ENCODE results near the gene MGAT5B. TPM values are rescaled to one million over a fixed set of nuclear protein-coding genes. Genes with fewer than 3 reads are reported as not detected.

MGAT5B gene
- total and polyA plus RNA-seq, 2 experiments from 2014 or later: 1.6 to 10.0 TPM

GRCh38 chr17:76880268-76880667, 12.1 kb downstream of the MGAT5B start (continued):
- no peak for TF ChIP-seq CTCF (conservative IDR thresholded peaks at IDR 0.05; ENCODE audit: low read depth in 2 of 2)
- TF ChIP-seq POLR2AphosphoS5 (IDR thresholded peaks at IDR 0.05; ENCODE audit: low read depth): no peak
- no peak for TF ChIP-seq CREB1 (CRISPR knock-in tag; IDR thresholded peaks at IDR 0.05; ENCODE audit: low read depth)

GRCh38 chr17:76880971-76881370, 12.8 kb downstream of the MGAT5B start:
- H3K4me2 ChIP-seq: no peak overlapping the region
- Mint-ChIP-seq H3K36me3 (ENCODE audit: low read depth) (0 out of 3 replicates have a peak, but pooled peaks cover 2% of the 10 kb centered on the region), H3K27me3 (ENCODE audit: insufficient read depth, low read depth, poor library complexity) (peaks cover 23% of the 10 kb centered on the region), H3K27ac (no peak overlapping the region; the same call in 1 of the 2 replicates), H3K4me1 (peaks cover 30% of the 10 kb centered on the region), H3K4me3 (no peak overlapping the region), H3K9me3 (no peaks in the 10 kb centered on the region)
- DNase-seq (ENCODE audit: low spot score) (no peak), ATAC-seq (no peak)
- 0 out of 2 replicates have a peak, but pooled peaks cover 2% of the 10 kb centered on the region for H3F3A ChIP-seq (replicated peaks; ENCODE audit: low read depth)
- H2AFZ ChIP-seq: no peak overlapping the region
- no peak overlapping the region for H3K4me3 ChIP-seq
- H3K9me2 ChIP-seq (ENCODE audit: insufficient read depth): no peaks in the 10 kb centered on the region
- no peaks in the 10 kb centered on the region for H3K27me3 ChIP-seq (ENCODE audit: insufficient read depth)
- H4K20me1 ChIP-seq (replicated peaks; ENCODE audit: insufficient read depth): no peaks in the 10 kb centered on the region
- H3K27ac ChIP-seq (ENCODE audit: low read depth): no peak overlapping the region
- no peaks in the 10 kb centered on the region for H3K36me3 ChIP-seq (ENCODE audit: insufficient read depth)
- peaks cover 13% of the 10 kb centered on the region for H3K4me1 ChIP-seq (ENCODE audit: insufficient read depth)
- no peaks in the 10 kb centered on the region for H3K79me2 ChIP-seq (replicated peaks; ENCODE audit: insufficient read depth)
- TF ChIP-seq STAT1 (IDR thresholded peaks at IDR 0.05; ENCODE audit: unreplicated experiment) (no peak), CTCF (conservative IDR thresholded peaks at IDR 0.05; ENCODE audit: low read depth in 2 of 2) (no peak), JUNB (IDR thresholded peaks at IDR 0.05; ENCODE audit: unreplicated experiment) (no peak), CREB1 (CRISPR knock-in tag; IDR thresholded peaks at IDR 0.05; ENCODE audit: low read depth) (no peak), EZH2 (IDR thresholded peaks at IDR 0.05; ENCODE audit: low read depth, unreplicated experiment) (no peak), ZNF462 (CRISPR knock-in tag; IDR thresholded peaks at IDR 0.05) (no peak), REST (IDR thresholded peaks at IDR 0.05; ENCODE audit: unreplicated experiment) (no peak), ZNF331 (CRISPR knock-in tag; IDR thresholded peaks at IDR 0.05; ENCODE audit: low read depth) (no peak), ETS1 (IDR thresholded peaks at IDR 0.05) (no peak)
